Peyer's patch (tissue), 4 donors: ENCODE measurements around the gene PIP5K1B.

Source experiments
- CTCF ChIP-seq, 6 experiments: fragments of 450-650 bp in 4 of 6; fragments of 200-600 bp in 2 of 6; sonication (generic) in 1 of 6; IDR thresholded peaks; one replicate each; pipeline ENCODE4 v1.5.1; 2017 to 2019; ENCODE audit warnings: antibody characterized with exemption in 6 of 6, mild to moderate bottlenecking in 3 of 6, moderate library complexity in 1 of 6
- POLR2A ChIP-seq, 2 donors: fragments of 450-650 bp; IDR thresholded peaks; one replicate each; pipeline ENCODE4 v1.5.1; 2017; ENCODE audit warnings: antibody characterized with exemption in 2 of 2, mild to moderate bottlenecking in 2 of 2, moderate library complexity in 2 of 2

- TF ChIP-seq CTCF (IDR thresholded peaks at IDR 0.05) (no peak), POLR2A (IDR thresholded peaks at IDR 0.05) (no peak)
Observed at GRCh38 chr9:69004836-69005235, 299.8 kb downstream of the PIP5K1B start.
